CD4-positive, alpha-beta T cell treated with Interleukin-2 at 100 ng/mL for 4 hours (primary cell): Measurements from ENCODE around the gene ZNF746.
"Not testable (repeated sequence)": the region's sequence is repeated elsewhere in the genome, so short reads cannot be mapped to it uniquely, and the experiment has no call there.

ENCODE experiments used
- DNase-seq: peaks from one replicate; pipeline ENCODE4 v3.0.0-alpha.2; 2020; ENCODE audit warnings: low spot score

Gene ZNF746

GRCh38 chr7:149459540-149460452 is 37.8 kb downstream of the ZNF746 start:
- DNase-seq: no peak

DNA sequence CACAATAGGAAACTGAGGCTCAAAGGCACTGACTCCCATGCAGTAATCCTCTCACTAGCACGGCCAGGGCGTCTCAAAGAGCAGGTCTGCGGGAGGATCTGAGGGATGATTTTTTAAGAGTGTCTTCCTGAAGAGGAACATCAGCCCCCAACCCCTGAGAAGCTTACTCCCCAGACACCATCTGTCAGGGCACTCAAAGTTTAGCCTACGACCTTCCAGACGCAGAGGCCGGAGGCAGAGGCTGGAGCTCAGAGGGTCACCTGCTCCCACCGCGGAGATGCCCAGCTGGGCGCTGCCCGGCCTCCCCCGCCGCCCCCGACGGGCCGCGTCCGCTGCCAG is 38.4 kb downstream of the ZNF746 start:
- DNase-seq: no peak

- no peak for DNase-seq
Observed at GRCh38 chr7:149458235-149458634, 39.4 kb downstream of the ZNF746 start.

DNA sequence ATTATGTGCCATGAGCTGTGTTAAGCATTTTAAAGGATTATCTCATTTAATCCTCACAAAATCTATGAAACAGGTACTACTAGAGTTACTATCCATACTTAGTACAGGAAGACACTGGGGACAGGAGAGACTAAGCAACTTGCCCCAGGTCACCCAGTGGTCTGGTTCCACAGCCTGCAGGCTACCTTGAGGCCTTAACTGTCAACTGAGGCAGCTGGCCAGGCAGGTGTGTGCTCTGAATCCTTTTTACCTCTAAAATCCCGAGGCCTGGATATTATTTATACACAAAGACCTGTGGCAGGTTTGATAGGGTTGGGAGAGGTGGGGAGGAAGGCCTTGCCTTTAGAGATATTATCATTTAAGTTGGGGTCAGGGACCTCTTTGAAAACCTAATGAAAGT is 39.8 kb downstream of the ZNF746 start:
- DNase-seq: no peak

- DNase-seq: no peak
Observed at GRCh38 chr7:149456506-149457421, 40.8 kb downstream of the ZNF746 start.

GRCh38 chr7:149455175-149455950 is 42.2 kb downstream of the ZNF746 start:
- no peak for DNase-seq

GRCh38 chr7:149454750-149455149 is 42.9 kb downstream of the ZNF746 start:
- DNase-seq: no peak

- no peak for DNase-seq
Observed at GRCh38 chr7:149454006-149454405, 43.6 kb downstream of the ZNF746 start.

DNA sequence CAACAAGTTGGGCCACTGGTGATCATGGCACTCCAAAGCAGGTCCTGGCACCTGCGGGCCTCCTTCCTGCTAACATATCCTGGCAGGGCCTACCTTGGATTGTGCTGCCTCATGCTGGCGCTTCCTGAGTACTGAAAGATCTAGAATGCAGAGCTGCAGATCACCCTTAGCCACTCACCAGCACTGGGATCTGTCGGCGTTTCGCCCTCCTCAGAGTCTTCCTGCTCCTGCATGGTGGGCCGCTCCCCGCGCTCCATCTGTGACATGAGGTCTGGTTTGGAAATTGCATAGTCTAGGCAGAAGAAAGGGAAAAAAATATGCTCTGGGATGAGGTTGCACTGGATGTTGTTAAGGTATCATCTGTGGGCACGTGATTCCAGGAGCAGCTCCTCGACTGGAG is 46.8 kb downstream of the ZNF746 start:
- no peak for DNase-seq

- no peak for DNase-seq
Observed at GRCh38 chr7:149449897-149450296, 47.7 kb downstream of the ZNF746 start.

DNA sequence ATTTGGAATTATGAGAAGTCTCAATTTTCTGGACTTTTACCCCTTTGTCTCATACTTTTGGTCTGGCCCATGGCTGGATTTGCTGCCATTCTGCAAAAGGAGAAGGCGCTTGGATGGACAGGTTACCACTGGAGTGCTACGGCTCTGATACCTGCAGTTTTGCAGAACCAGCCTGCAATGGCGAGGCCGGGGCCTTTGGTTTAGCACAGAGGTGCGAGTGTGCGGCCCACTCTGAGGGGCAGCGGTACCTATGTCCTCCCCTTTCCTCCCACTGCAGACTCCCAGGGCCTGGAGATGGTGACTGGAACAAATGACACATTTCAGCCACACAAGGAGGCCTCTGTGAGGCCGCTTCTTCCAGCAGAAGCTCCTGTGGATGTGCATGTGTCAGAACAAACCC is 48.6 kb downstream of the ZNF746 start:
- no peak for DNase-seq

DNA sequence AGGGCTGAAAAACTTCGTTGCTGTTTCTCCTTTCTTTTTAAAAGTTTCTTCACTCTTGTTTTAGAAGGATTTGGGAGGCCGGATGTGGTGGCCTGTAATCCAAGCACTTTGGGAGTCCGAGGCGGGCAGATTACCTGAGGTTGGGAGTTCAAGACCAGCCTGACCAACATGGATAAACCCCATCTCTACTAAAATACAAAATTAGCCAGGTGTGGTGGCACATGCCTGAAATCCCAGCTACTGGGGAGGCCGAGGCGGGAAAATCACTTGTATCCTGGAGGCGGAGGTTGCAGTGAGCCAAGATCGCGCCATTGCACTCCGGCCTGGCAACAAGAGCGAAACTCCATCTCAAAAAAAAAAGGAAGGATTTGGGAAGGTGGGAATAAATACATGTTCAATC is 51.6 kb downstream of the ZNF746 start:
- DNase-seq: not testable (repeated sequence)

GRCh38 chr7:149444287-149444686 is 53.3 kb downstream of the ZNF746 start:
- no peak for DNase-seq

- no peak for DNase-seq
Observed at GRCh38 chr7:149443523-149443922, 54.1 kb downstream of the ZNF746 start.

GRCh38 chr7:149442924-149443323 is 54.7 kb downstream of the ZNF746 start:
- DNase-seq: no peak

DNA sequence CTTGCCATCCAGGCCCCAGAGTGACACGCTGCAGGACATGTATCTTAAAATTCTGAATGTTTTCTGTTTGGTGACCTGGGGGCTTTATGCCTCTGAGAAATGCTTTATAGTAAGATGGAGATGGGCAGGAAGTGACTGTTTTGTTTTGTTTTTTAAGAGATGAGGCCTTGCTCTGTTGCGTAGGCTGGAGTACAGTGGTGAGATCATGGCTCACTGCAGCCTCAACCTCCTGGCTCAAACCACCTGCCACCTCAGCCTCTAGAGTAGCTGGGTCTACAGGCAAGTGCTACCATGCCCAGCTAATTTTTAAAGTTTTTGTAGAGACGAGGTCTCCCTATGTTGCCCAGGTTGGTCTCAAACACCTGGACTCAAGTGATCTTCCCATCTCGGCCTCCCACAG is 57.4 kb downstream of the ZNF746 start:
- DNase-seq: peak; percentile 5

DNA sequence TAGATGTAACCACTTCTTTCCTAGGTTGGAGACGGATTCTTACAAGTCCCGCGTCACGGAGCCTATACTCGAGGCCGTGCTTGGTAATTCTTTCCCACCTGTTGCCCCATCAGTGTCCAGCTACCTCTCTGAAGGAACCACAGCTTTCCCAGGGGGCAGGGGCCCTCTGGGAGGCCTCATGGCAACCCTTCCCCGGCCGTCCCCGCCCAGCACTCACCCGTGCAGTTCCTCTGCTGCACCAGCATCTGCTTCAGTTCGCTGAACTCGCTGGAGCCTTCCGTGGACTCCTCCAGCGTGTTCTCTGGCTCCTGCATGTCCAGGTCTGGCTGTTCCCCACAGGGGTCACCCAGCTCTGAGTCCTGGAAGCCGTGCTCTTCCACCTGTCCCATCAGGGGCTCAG is 61.3 kb downstream of the ZNF746 start:
- no peak for DNase-seq

DNA sequence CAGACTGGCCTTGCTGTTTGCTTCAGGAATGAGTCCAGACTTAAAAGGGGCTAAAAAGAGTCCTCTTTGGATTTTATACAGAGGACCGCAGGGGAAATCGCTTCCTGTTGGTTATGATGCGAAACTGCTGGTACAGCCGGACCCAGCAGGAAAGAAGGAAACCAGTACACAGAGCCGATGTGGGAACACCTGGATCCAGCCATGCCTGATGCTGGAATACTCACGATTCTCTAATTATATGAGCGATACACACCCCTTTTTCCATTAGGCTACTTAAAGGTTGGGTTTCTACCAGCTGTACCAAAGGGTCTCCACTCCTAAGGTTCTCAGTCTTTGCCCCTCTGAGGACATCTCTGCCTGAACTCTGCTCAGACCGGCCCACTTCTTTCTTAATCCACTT is 64.5 kb downstream of the ZNF746 start:
- no peak for DNase-seq

DNA sequence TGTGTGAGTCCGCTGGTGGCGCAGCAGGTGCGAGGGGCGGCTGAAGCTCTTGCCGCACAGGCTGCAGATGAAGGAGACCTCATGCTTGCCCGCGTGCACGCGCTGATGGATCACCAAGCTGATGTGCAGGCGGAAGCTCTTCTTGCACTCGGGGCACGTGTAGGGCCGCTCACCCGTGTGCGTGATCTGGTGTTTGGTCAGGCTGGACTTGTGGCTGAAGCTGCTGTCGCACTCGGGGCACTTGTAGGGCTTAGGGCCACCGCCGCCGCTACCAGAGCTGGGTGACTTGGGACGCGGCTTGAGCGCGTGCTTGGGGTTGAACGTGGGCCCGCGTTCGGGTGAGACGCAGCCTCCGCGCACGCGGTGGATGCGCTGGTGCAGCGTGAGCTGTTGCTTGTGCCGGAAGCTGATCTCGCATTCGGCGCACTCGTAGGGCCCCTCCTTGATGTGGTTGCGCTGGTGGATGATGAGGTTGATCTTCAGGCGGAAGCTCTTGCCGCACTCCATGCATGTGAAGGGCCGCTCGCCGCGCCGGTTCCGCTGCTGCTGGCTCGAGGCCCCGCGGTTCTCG is 65.4 kb downstream of the ZNF746 start:
- DNase-seq: no peak

DNA sequence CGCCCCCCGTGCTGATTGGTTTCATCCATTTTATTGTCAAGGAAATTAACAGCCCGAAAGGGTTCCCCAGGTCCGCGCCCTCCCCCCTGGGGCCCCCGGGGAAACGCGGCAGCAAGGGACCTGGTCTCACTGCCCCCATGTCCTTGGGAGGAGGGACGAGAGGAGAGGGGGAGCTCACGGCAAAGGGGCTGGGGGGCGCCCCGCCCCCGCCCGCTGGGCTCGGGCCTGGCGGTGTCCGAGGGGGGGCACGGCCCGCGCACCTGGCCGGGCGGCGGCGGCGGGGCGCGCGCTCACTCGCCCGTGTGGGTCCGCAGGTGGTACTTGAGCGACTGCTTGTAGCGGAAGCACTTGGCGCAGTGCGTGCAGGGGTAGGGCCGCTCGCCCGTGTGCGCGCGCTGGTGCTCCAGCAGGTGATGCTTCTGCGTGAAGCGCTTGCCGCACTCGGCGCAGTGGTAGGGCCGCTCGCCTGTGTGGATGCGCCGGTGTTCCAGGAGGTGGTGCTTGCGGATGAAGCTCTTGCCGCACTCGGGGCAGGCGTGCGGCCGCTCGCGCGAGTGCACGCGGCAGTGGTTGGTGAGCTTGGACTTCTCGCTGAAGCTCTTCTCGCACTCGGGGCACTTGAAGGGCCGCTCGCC is 66.0 kb downstream of the ZNF746 start:
- DNase-seq: no peak

DNA sequence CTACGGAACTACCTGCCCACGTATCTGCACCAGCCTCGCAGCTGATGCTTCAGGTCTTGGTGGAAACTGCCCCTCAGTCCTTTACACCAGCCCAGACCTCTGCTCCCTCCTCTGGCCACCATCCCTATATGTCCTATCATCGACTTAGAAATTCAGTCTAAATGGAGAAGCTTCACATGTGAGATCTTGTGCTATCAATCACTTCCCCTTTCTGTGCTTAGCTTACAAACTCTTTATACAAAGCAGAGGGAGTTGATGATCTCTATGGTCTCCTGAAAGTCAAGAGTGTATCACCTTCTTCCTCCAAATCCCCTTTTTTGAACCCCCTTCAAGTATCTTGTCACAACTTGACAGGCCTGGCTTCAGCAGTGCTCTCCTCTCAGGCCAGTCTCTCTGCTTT is 67.4 kb downstream of the ZNF746 start:
- DNase-seq: no peak

- DNase-seq: no peak
Observed at GRCh38 chr7:149427893-149428292, 69.7 kb downstream of the ZNF746 start.
